IMR-90 (cell line): Measurements from ENCODE around the gene OR1E2. TPM values are rescaled to one million over a fixed set of nuclear protein-coding genes. Genes with fewer than 3 reads are reported as not detected.

Experiments used
- ATAC-seq: fragments of 200-7000 bp; cut with Tn5 transposase; 2 replicates; pipeline ENCODE4 v1.9.1; 2020; ENCODE audit warnings: low read depth, mild to moderate bottlenecking, moderate library complexity
- Bru-seq: library from RNA; stranded (reverse); fragments of 400-500 nt; gene quantifications from one replicate; lab custom pipeline; 2021; lab: Mats Ljungman, UMichigan
- BruChase-seq, 2 experiments: library from RNA; stranded (reverse); fragments of 400-500 nt; gene quantifications; one replicate each; lab custom pipeline; 2021; lab: Mats Ljungman, UMichigan
- BruUV-seq: library from RNA; stranded (reverse); fragments of 400-500 nt; replicated peaks from 2 replicates; lab custom pipeline; 2021; lab: Mats Ljungman, UMichigan
- CTCF ChIA-PET: fragments of 300-600 bp; formaldehyde crosslinking; extraction: SDS; loops from one replicate; lab custom pipeline; 2021; ENCODE audit warnings: antibody characterized with exemption; lab: Yijun Ruan, JAX
- POLR2A ChIA-PET: fragments of 300-600 bp; sonication (Branson Sonifier 250); formaldehyde crosslinking; loops from one replicate; lab custom pipeline; 2022; ENCODE audit warnings: antibody characterized with exemption; ENCODE audit not compliant: unreplicated experiment; lab: Charles Lee
- DNase-seq: peaks from one replicate; pipeline ENCODE4 v3.0.0; 2013
- H2AFZ ChIP-seq: replicated peaks from 2 replicates; pipeline ENCODE3; 2013; ENCODE audit warnings: low read length, mild to moderate bottlenecking; ENCODE audit not compliant: poor library complexity
- H2AK5ac ChIP-seq: 2 replicates; pipeline ENCODE4 v1.6.1; 2013; ENCODE audit warnings: low read depth, low read length, inconsistent platforms
- H2AK9ac ChIP-seq: replicated peaks from 2 replicates; pipeline ENCODE3; 2013; ENCODE audit warnings: mild to moderate bottlenecking, low read depth, low read length, moderate library complexity; ENCODE audit not compliant: poor library complexity
- H2BK120ac ChIP-seq: 2 replicates; pipeline ENCODE4 v1.6.1; 2013; ENCODE audit warnings: low read depth, low read length, inconsistent platforms
- H2BK15ac ChIP-seq: 3 replicates; pipeline ENCODE4 v1.6.1; 2013; ENCODE audit warnings: low read depth, low read length, inconsistent platforms
- H2BK20ac ChIP-seq: 2 replicates; pipeline ENCODE4 v1.6.1; 2013; ENCODE audit warnings: low read depth, mild to moderate bottlenecking, inconsistent platforms, low read length, moderate library complexity
- H2BK5ac ChIP-seq: 2 replicates; pipeline ENCODE4 v1.6.1; 2013; ENCODE audit warnings: mild to moderate bottlenecking, low read depth, low read length, inconsistent platforms; ENCODE audit not compliant: poor library complexity, severe bottlenecking
- H3K14ac ChIP-seq: replicated peaks from 2 replicates; pipeline ENCODE4 v1.6.1; 2013; ENCODE audit warnings: low read depth, low read length, inconsistent platforms
- H3K18ac ChIP-seq: 2 replicates; pipeline ENCODE4 v1.6.1; 2013; ENCODE audit warnings: low read depth, low read length, control low read depth
- H3K23ac ChIP-seq: 2 replicates; pipeline ENCODE4 v1.6.1; 2013; ENCODE audit warnings: low read depth, low read length, inconsistent platforms
- H3K27ac ChIP-seq: 2 replicates; pipeline ENCODE4 v1.5.1; 2013; ENCODE audit warnings: mild to moderate bottlenecking, control low read depth, low read length; ENCODE audit not compliant: insufficient read depth
- H3K27me3 ChIP-seq: 2 replicates; pipeline ENCODE4 v1.6.1; 2013; ENCODE audit warnings: low read length; ENCODE audit not compliant: control insufficient read depth, insufficient read depth
- H3K36me3 ChIP-seq: 2 replicates; pipeline ENCODE4 v1.6.1; 2013; ENCODE audit warnings: low read length, mixed read lengths; ENCODE audit not compliant: control insufficient read depth, insufficient read depth
- H3K4ac ChIP-seq: 2 replicates; pipeline ENCODE4 v1.6.1; 2013; ENCODE audit warnings: low read depth, low read length, inconsistent platforms
- H3K4me1 ChIP-seq: 2 replicates; pipeline ENCODE4 v1.6.1; 2013; ENCODE audit warnings: low read length, mixed read lengths; ENCODE audit not compliant: control insufficient read depth, insufficient read depth
- H3K4me2 ChIP-seq: 2 replicates; pipeline ENCODE4 v1.6.1; 2013; ENCODE audit warnings: low read depth, mild to moderate bottlenecking, control low read depth, low read length, moderate library complexity
- H3K4me3 ChIP-seq: 2 replicates; pipeline ENCODE4 v1.5.1; 2013; ENCODE audit warnings: low read depth, mild to moderate bottlenecking, control low read depth, low read length, moderate library complexity; ENCODE audit not compliant: insufficient read depth
- H3K56ac ChIP-seq: 2 replicates; pipeline ENCODE4 v1.6.1; 2013; ENCODE audit warnings: low read length, inconsistent platforms; ENCODE audit not compliant: insufficient read depth; ENCODE audit errors: extremely low read depth
- H3K79me1 ChIP-seq, 2 experiments: 2 replicates each; pipeline ENCODE4 v1.6.1; 2013; ENCODE audit warnings: low read length in 2 of 2, inconsistent platforms in 1 of 2, low read depth in 1 of 2
- H3K9ac ChIP-seq: 2 replicates; pipeline ENCODE4 v1.6.1; 2013; ENCODE audit warnings: low read depth, low read length, control low read depth
- H3K9me1 ChIP-seq: 2 replicates; pipeline ENCODE4 v1.6.1; 2013; ENCODE audit warnings: low read length, inconsistent platforms; ENCODE audit not compliant: insufficient read depth
- H3K9me3 ChIP-seq: 2 replicates; pipeline ENCODE4 v1.6.1; 2013; ENCODE audit warnings: low read length; ENCODE audit not compliant: control insufficient read depth, insufficient read depth
- H4K20me1 ChIP-seq: 2 replicates; pipeline ENCODE4 v1.6.1; 2013; ENCODE audit warnings: low read length, inconsistent platforms; ENCODE audit not compliant: insufficient read depth
- H4K5ac ChIP-seq: 2 replicates; pipeline ENCODE4 v1.6.1; 2013; ENCODE audit warnings: mild to moderate bottlenecking, low read depth, low read length, control low read depth
- H4K8ac ChIP-seq, 2 experiments: 2 replicates each; pipeline ENCODE4 v1.6.1; 2013; ENCODE audit warnings: low read depth in 2 of 2, low read length in 2 of 2, control low read depth in 1 of 2, inconsistent platforms in 1 of 2
- H4K91ac ChIP-seq: 2 replicates; pipeline ENCODE4 v1.6.1; 2013; ENCODE audit warnings: low read depth, low read length, inconsistent platforms; ENCODE audit not compliant: insufficient read depth
- BHLHE40 ChIP-seq: fragments of 150-350 bp; IDR thresholded peaks from 2 replicates; pipeline ENCODE4 v1.6.1; 2016; ENCODE audit warnings: mild to moderate bottlenecking, low read depth, low read length
- CHD1 ChIP-seq: IDR thresholded peaks from 2 replicates; pipeline ENCODE4 v1.6.1; 2012; ENCODE audit warnings: low read depth, low read length, improper control_type of control experiment
- FOS ChIP-seq: fragments of 150-350 bp; IDR thresholded peaks from 2 replicates; pipeline ENCODE4 v1.6.1; 2016; ENCODE audit warnings: low read depth, low read length
- MAFK ChIP-seq: IDR thresholded peaks from 2 replicates; pipeline ENCODE4 v1.6.1; 2012; ENCODE audit warnings: low read depth, low read length, improper control_type of control experiment
- MAZ ChIP-seq: IDR thresholded peaks from 2 replicates; pipeline ENCODE4 v1.6.1; 2012; ENCODE audit warnings: low read depth, mild to moderate bottlenecking, low read length, improper control_type of control experiment, moderate library complexity, borderline replicate concordance
- MXI1 ChIP-seq: IDR thresholded peaks from 2 replicates; pipeline ENCODE4 v1.6.1; 2012; ENCODE audit warnings: low read depth, mild to moderate bottlenecking, low read length, moderate library complexity, borderline replicate concordance
- NFE2L2 ChIP-seq: fragments of 150-350 bp; IDR thresholded peaks from 2 replicates; pipeline ENCODE4 v1.6.1; 2016; ENCODE audit warnings: low read depth, mild to moderate bottlenecking, low read length
- POLR2A ChIP-seq: IDR thresholded peaks from 2 replicates; pipeline ENCODE4 v1.6.1; 2012; ENCODE audit warnings: mild to moderate bottlenecking, low read depth, low read length
- RAD21 ChIP-seq: IDR thresholded peaks from 2 replicates; pipeline ENCODE4 v1.6.1; 2012; ENCODE audit warnings: low read length, improper control_type of control experiment
- RCOR1 ChIP-seq: IDR thresholded peaks from 2 replicates; pipeline ENCODE4 v1.6.1; 2012; ENCODE audit warnings: mild to moderate bottlenecking, low read length, improper control_type of control experiment; ENCODE audit not compliant: insufficient replicate concordance
- RFX5 ChIP-seq: IDR thresholded peaks from 2 replicates; pipeline ENCODE4 v1.8.0; 2012; ENCODE audit warnings: low read depth, mild to moderate bottlenecking, low read length, moderate library complexity
- SMC3 ChIP-seq: fragments of 150-350 bp; IDR thresholded peaks from 2 replicates; pipeline ENCODE4 v1.6.1; 2016; ENCODE audit warnings: low read depth, mild to moderate bottlenecking, antibody characterized with exemption, low read length, moderate library complexity
- WGBS, 2 experiments: methylation state at CpG; one replicate each; pipeline versions ENCODE4 v1.1.5 to v1.1.7; 2013; ENCODE audit warnings: missing lambda C conversion rate in 2 of 2; ENCODE audit not compliant: insufficient read length in 1 of 2; ENCODE audit errors: extremely low coverage in 2 of 2; 5-methylcytosine and 5-hydroxymethylcytosine counted together
- dilution Hi-C: fragments of 300-500 bp; cut with HindIII; formaldehyde crosslinking; loops from one replicate; pipeline ENCODE4 v1.14.3; 2018; ENCODE audit warnings: low sequenced_read_pairs; ENCODE audit not compliant: unreplicated experiment
- in situ Hi-C: fragments of 300-500 bp; cut with MboI; formaldehyde crosslinking; loops from 3 replicates; pipeline ENCODE4 v1.14.3; 2019; ENCODE audit warnings: low sequenced_read_pairs, inconsistent platforms, mixed read lengths
- intact Hi-C: fragments of 100-400 bp; cut with micrococcal nuclease; formaldehyde crosslinking; loops from 2 replicates; pipeline ENCODE4 v1.10.0; 2022
- long read RNA-seq: library from polyadenylated mRNA; unstranded; transcript quantifications from one replicate; pipeline ENCODE4 v2.0.0, GENCODE V29; 2021; ENCODE audit not compliant: unreplicated experiment
- polyA plus RNA-seq, 3 experiments: library from polyadenylated mRNA; depleted of rRNA; stranded (reverse); fragments of >200 nt; gene quantifications; 2 replicates each; pipeline ENCODE4 v1.2.3, GENCODE V29; 2012; ENCODE audit warnings: low replicate concordance in 1 of 3
- total RNA-seq: library from RNA; depleted of rRNA; stranded (reverse); fragments of >200 nt; gene quantifications from 2 replicates; pipeline ENCODE4 v1.2.3, GENCODE V29; 2012; rRNA removed
- TF ChIP-seq, protein P1 (sequence below): fragments of 150-350 bp; IDR thresholded peaks from 2 replicates; pipeline ENCODE4 v1.6.1; 2016; ENCODE audit warnings: low read depth, mild to moderate bottlenecking, low read length, moderate library complexity, borderline replicate concordance

The OR1E2 gene, protein sequence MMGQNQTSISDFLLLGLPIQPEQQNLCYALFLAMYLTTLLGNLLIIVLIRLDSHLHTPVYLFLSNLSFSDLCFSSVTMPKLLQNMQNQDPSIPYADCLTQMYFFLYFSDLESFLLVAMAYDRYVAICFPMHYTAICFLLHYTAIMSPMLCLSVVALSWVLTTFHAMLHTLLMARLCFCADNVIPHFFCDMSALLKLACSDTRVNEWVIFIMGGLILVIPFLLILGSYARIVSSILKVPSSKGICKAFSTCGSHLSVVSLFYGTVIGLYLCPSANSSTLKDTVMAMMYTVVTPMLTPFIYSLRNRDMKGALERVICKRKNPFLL
- total RNA-seq: not detected in 2 replicates
- not detected in 2 replicates for polyA plus RNA-seq (2012; rRNA removed)
- not detected in 2 replicates for polyA plus RNA-seq (2012; cell fraction: cytosol; rRNA removed)
- not detected in 2 replicates for polyA plus RNA-seq (2012; cell fraction: nucleus; rRNA removed; ENCODE audit: low replicate concordance)
- Bru-seq, nascent RNA: percentile 18 among the genes with signal in this experiment
- percentile 36 among the genes with signal in this experiment for BruChase-seq, experiment 1, labeled RNA remaining after a 6-hour chase
- BruChase-seq, experiment 2, labeled RNA remaining after a 2-hour chase: not detected
- long read RNA-seq: 0 reads

DNA sequence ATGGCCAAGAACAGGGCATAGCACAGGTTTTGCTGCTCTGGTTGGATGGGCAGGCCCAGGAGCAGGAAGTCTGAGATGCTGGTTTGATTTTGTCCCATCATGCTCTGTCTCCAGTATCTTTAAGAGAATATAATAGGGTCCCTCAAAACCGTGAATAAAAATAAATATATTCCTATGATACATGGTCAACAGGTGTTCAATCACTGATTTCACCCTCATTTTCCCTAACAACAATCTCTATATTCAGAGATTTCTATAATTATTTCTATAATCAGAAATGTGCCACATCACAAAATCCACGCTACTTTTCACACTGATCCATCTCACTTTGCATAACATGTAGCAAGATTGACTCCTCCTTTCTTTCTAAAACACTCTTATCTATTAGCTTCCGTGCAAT is at the start of gene OR1E2:
TSS of gene OR1E2 (minus strand) at position 101 of the 400 bp plus-strand sequence. CDS start at position 101, 0 bp downstream.
- H2AK9ac ChIP-seq: no peak within 1 kb of the TSS
- H3K4me3 ChIP-seq: no peak within 1 kb of the TSS
- H3K14ac ChIP-seq: no peak within 1 kb of the TSS
- H2BK15ac ChIP-seq: no peak within 1 kb of the TSS
- no peak within 1 kb of the TSS for H2AK5ac ChIP-seq
- in situ Hi-C loops (no loop called here), intact Hi-C loops (no loop called here), dilution Hi-C loops (no loop called here)
- H2BK120ac ChIP-seq: no peak within 1 kb of the TSS
- H3K27me3 ChIP-seq: no peaks in the 10 kb centered on the region
- ATAC-seq (no peak), DNase-seq (no peak)
- no peak within 1 kb of the TSS for H2BK20ac ChIP-seq
- POLR2A ChIA-PET: no interaction called here
- H2AFZ ChIP-seq: no peak within 1 kb of the TSS
- no peaks in the 10 kb centered on the region for H3K79me1 ChIP-seq
- H3K4ac ChIP-seq: no peak within 1 kb of the TSS
- H4K5ac ChIP-seq: no peak within 1 kb of the TSS
- H2BK5ac ChIP-seq: no peak within 1 kb of the TSS
- BruUV-seq: no TSS peak
- no peak within 1 kb of the TSS for H4K8ac ChIP-seq
- peaks cover 4% of the 10 kb centered on the region; the same call in 1 of the 2 replicates for H3K9me3 ChIP-seq
- no peak within 1 kb of the TSS for H3K56ac ChIP-seq
- TF ChIP-seq SMC3: no peak
- TF ChIP-seq, protein P1, sequence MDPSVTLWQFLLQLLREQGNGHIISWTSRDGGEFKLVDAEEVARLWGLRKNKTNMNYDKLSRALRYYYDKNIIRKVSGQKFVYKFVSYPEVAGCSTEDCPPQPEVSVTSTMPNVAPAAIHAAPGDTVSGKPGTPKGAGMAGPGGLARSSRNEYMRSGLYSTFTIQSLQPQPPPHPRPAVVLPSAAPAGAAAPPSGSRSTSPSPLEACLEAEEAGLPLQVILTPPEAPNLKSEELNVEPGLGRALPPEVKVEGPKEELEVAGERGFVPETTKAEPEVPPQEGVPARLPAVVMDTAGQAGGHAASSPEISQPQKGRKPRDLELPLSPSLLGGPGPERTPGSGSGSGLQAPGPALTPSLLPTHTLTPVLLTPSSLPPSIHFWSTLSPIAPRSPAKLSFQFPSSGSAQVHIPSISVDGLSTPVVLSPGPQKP: no peak
- no peak for TF ChIP-seq POLR2A
- TF ChIP-seq MAFK: no peak
- TF ChIP-seq RAD21: no peak
- no peak for TF ChIP-seq NFE2L2
- no peak for TF ChIP-seq RFX5
- TF ChIP-seq CHD1: no peak
- no peak for TF ChIP-seq RCOR1
- no peak for TF ChIP-seq MXI1
- no peak for TF ChIP-seq BHLHE40
- TF ChIP-seq MAZ: no peak
- no peak for TF ChIP-seq FOS
- H3K4me1 ChIP-seq: no peaks in the 10 kb centered on the region
- no peaks in the 10 kb centered on the region for H3K36me3 ChIP-seq
- no peaks in the 10 kb centered on the region for H3K9me1 ChIP-seq
- no peak within 1 kb of the TSS for H3K27ac ChIP-seq
- H4K20me1 ChIP-seq: no peaks in the 10 kb centered on the region
- 33% methylated on average over 1 of the region's 3 CpGs; no CpG with 5 or more reads in 1 of the 2 experiments for WGBS, 2 experiments
- H3K23ac ChIP-seq: no peak within 1 kb of the TSS
- H4K91ac ChIP-seq: no peak within 1 kb of the TSS
- H3K9ac ChIP-seq: no peak within 1 kb of the TSS
- H3K4me2 ChIP-seq: no peak within 1 kb of the TSS
- no peak within 1 kb of the TSS for H3K18ac ChIP-seq
- CTCF ChIA-PET: no interaction called here
